Lung (tissue), 12 donors: ENCODE results near the gene ZDHHC20. TPM values are rescaled to one million over a fixed set of nuclear protein-coding genes. Genes with fewer than 3 reads are reported as not detected.
A peak's percentile ranks its signal among the peaks of the same experiment; 100 is the strongest.
"Not testable (repeated sequence)": the region's sequence is repeated elsewhere in the genome, so short reads cannot be mapped to it uniquely, and the experiment has no call there.

Experiments used
- ATAC-seq: fragments of 200-7000 bp; cut with Tn5 transposase; one replicate; pipeline ENCODE4 v1.9.1; 2020; ENCODE audit warnings: moderate number of reproducible peaks; ENCODE audit not compliant: insufficient read depth, low FRiP score
- DNase-seq, 3 donors: peaks; one replicate each; pipeline ENCODE4 v3.0.0-alpha.2; 2013 to 2017
- H3K27ac ChIP-seq, 2 donors: one replicate each; pipeline ENCODE4 v1.5.1; 2013; ENCODE audit warnings: mild to moderate bottlenecking in 2 of 2, moderate library complexity in 2 of 2, control low read depth in 1 of 2, inconsistent platforms in 1 of 2, low read depth in 1 of 2, low read length in 1 of 2
- H3K27me3 ChIP-seq, 3 donors: one replicate each; pipeline ENCODE4 v1.5.1; 2013; ENCODE audit warnings: low read length in 2 of 3; ENCODE audit not compliant: control insufficient read depth in 3 of 3, insufficient read depth in 3 of 3
- H3K36me3 ChIP-seq, 4 donors: one replicate each; pipeline ENCODE4 v1.5.1; 2013; ENCODE audit warnings: low read length in 4 of 4, mild to moderate bottlenecking in 1 of 4, moderate library complexity in 1 of 4; ENCODE audit not compliant: control insufficient read depth in 4 of 4, insufficient read depth in 4 of 4
- H3K4me1 ChIP-seq, 5 donors: one replicate each; pipeline ENCODE4 v1.5.1; 2013; ENCODE audit warnings: low read length in 5 of 5, mild to moderate bottlenecking in 2 of 5, moderate library complexity in 1 of 5; ENCODE audit not compliant: control insufficient read depth in 5 of 5, insufficient read depth in 5 of 5
- H3K4me3 ChIP-seq: one replicate; pipeline ENCODE4 v1.5.1; 2013; ENCODE audit warnings: mild to moderate bottlenecking, control low read depth, moderate library complexity
- H3K9ac ChIP-seq, 2 donors: one replicate each; pipeline ENCODE4 v1.5.1; 2013; ENCODE audit warnings: low read length in 2 of 2, control low read depth in 1 of 2; ENCODE audit not compliant: insufficient read depth in 1 of 2
- H3K9me3 ChIP-seq, 4 donors: one replicate each; pipeline ENCODE4 v1.5.1; 2013; ENCODE audit warnings: low read length in 3 of 4, mild to moderate bottlenecking in 1 of 4, moderate library complexity in 1 of 4; ENCODE audit not compliant: control insufficient read depth in 4 of 4, insufficient read depth in 3 of 4
- CTCF ChIP-seq: IDR thresholded peaks from 2 replicates; pipeline ENCODE4 v1.5.1; 2012; ENCODE audit warnings: mild to moderate bottlenecking; ENCODE audit errors: control extremely low read depth, extremely low read depth
- WGBS, 2 donors: extraction: QIAGEN DNeasy Blood & Tissue Kit; methylation state at CpG; one replicate each; pipeline ENCODE4 v1.1.7; 2013; 5-methylcytosine and 5-hydroxymethylcytosine counted together
- polyA plus RNA-seq, 2 donors: library from polyadenylated mRNA; stranded (reverse); fragments of 200-250 nt; gene quantifications; one replicate each; pipeline ENCODE4 v1.2.1, GENCODE V29; 2013
- total RNA-seq, 2 donors: library from RNA; depleted of rRNA in 1 of 2; stranded (reverse); fragments of >200 nt in 1 of 2; gene quantifications; one replicate each; pipeline ENCODE4 v1.2.1, GENCODE V29; 2014 to 2021
- donor health status: control.
- donor health status: control.
- donor health status: Bipolar disorder and iron deficiency.
- donor health status: healthy.
- donor health status: DM: yes; HTN: yes; CAD: no.

The ZDHHC20 gene
- total and polyA plus RNA-seq, 4 donors, result 22.8 to 153 (median 47.0) TPM

GRCh38 chr13:21383090-21383489, 76.0 kb downstream of the ZDHHC20 start:
- H3K9ac ChIP-seq, result no peak overlapping the region
- no peak overlapping the region for H3K27ac ChIP-seq
- no peaks in the 10 kb centered on the region for H3K27me3 ChIP-seq
- 86 to 89% methylated on average over 6 of the region's 6 CpGs for WGBS, 2 donors
- H3K4me3 ChIP-seq, result no peak overlapping the region
- no peak for ATAC-seq
- no peak for TF ChIP-seq CTCF
- no peaks in the 10 kb centered on the region for H3K4me1 ChIP-seq
- peaks cover 10 to 23% (median 22%) of the 10 kb centered on the region in 4 donors for H3K36me3 ChIP-seq
- DNase-seq, result no peak
- peaks cover 0 to 6% (median 2%) of the 10 kb centered on the region in 4 donors for H3K9me3 ChIP-seq

GRCh38 chr13:21376998-21377985, 81.8 kb downstream of the ZDHHC20 start:
- not testable (repeated sequence) for DNase-seq, H3K9ac ChIP-seq
- 86 to 90% methylated on average over 32 to 36 of the region's 36 CpGs for WGBS, 2 donors

GRCh38 chr13:21372530-21372929, 86.6 kb downstream of the ZDHHC20 start:
- H3K27ac ChIP-seq, result no peak overlapping the region

More at GRCh38 chr13:21376998-21377985, 81.8 kb downstream of the ZDHHC20 start:
- not testable (repeated sequence) for H3K9me3 ChIP-seq, ATAC-seq, H3K4me1 ChIP-seq, H3K27me3 ChIP-seq, H3K4me3 ChIP-seq
- Histone ChIP-seq H3K36me3 (peaks cover 10 to 24% (median 13%) of the 10 kb centered on the region in 4 donors), H3K27ac (peak overlapping the region in 1 of 2 donors; percentile 53)

More at GRCh38 chr13:21372530-21372929, 86.6 kb downstream of the ZDHHC20 start:
- TF ChIP-seq CTCF, result no peak
- no peaks in the 10 kb centered on the region for H3K27me3 ChIP-seq
- H3K4me1 ChIP-seq, result peaks cover 0 to 4% (median 0%) of the 10 kb centered on the region in 5 donors
- 48 to 79% methylated on average over 1 of the region's 1 CpG for WGBS, 2 donors
- no peaks in the 10 kb centered on the region for H3K9me3 ChIP-seq
- no peak overlapping the region for H3K9ac ChIP-seq
- H3K36me3 ChIP-seq, result peaks cover 0 to 8% (median 5%) of the 10 kb centered on the region in 4 donors
- DNase-seq (no peak), ATAC-seq (no peak)
- H3K4me3 ChIP-seq, result no peak overlapping the region
